HG02970 (cell line): ENCODE results near the gene ZNF148.
A peak's percentile ranks its signal among the peaks of the same experiment; 100 is the strongest.

Experiments
- ATAC-seq: cut with Tn5 transposase; IDR thresholded peaks from one replicate; pipeline ENCODE4 v1.9.1; 2021; ENCODE audit warnings: mild to moderate bottlenecking, moderate library complexity, moderate number of reproducible peaks; ENCODE audit not compliant: unreplicated experiment, low FRiP score

Gene ZNF148

GRCh38 chr3:125232401-125232800 lies 142.7 kb downstream of the ZNF148 start:
- no peak for ATAC-seq

GRCh38 chr3:125231895-125232294 lies 143.2 kb downstream of the ZNF148 start:
- ATAC-seq, result no peak

- no peak for ATAC-seq
These were observed 145.4 kb downstream of the ZNF148 start for GRCh38 chr3:125229707-125230106.

GRCh38 chr3:125229168-125229567 lies 146.0 kb downstream of the ZNF148 start:
- ATAC-seq, result no peak

GRCh38 chr3:125221831-125222230 lies 153.3 kb downstream of the ZNF148 start:
- ATAC-seq, result no peak

GRCh38 chr3:125220727-125221429 lies 154.2 kb downstream of the ZNF148 start:
- ATAC-seq, result no peak

- ATAC-seq, result no peak
These were observed 154.9 kb downstream of the ZNF148 start for GRCh38 chr3:125220183-125220582.

GRCh38 chr3:125219261-125219701 lies 155.8 kb downstream of the ZNF148 start:
- ATAC-seq, result no peak

GRCh38 chr3:125214738-125215137 lies 160.4 kb downstream of the ZNF148 start:
- no peak for ATAC-seq

- ATAC-seq, result no peak
These were observed 161.1 kb downstream of the ZNF148 start for GRCh38 chr3:125213946-125214542.

GRCh38 chr3:125213364-125213755 lies 161.8 kb downstream of the ZNF148 start:
- ATAC-seq, result no peak

GRCh38 chr3:125212509-125213363 lies 162.4 kb downstream of the ZNF148 start, which contains the start of gene SLC12A8:
Gene SLC12A8 (minus strand): TSS chr3:125212748. CDS start chr3:125211349, 1,399 bp downstream.
- ATAC-seq, result no peak

- no peak for ATAC-seq
These were observed 163.0 kb downstream of the ZNF148 start for GRCh38 chr3:125212091-125212508.

- no peak for ATAC-seq
These were observed 163.5 kb downstream of the ZNF148 start for GRCh38 chr3:125211523-125212090.

- no peak for ATAC-seq
These were observed 167.1 kb downstream of the ZNF148 start for GRCh38 chr3:125207949-125208568.

GRCh38 chr3:125207507-125207906 lies 167.6 kb downstream of the ZNF148 start:
- no peak for ATAC-seq

- no peak for ATAC-seq
These were observed 168.2 kb downstream of the ZNF148 start for GRCh38 chr3:125206934-125207333.

GRCh38 chr3:125203731-125204130 lies 171.4 kb downstream of the ZNF148 start:
- ATAC-seq, result no peak

GRCh38 chr3:125202197-125202596 lies 172.9 kb downstream of the ZNF148 start:
- no peak for ATAC-seq

GRCh38 chr3:125200731-125201139 lies 174.4 kb downstream of the ZNF148 start:
- ATAC-seq, result peak; percentile 63
